HG02623 (cell line): Measurements from ENCODE around the gene NLRP6.
"Not testable (repeated sequence)": the region's sequence is repeated elsewhere in the genome, so short reads cannot be mapped to it uniquely, and the experiment has no call there.

Experiments used
- ATAC-seq: cut with Tn5 transposase; IDR thresholded peaks from one replicate; pipeline ENCODE4 v1.9.1; 2021; ENCODE audit warnings: moderate library complexity; ENCODE audit not compliant: unreplicated experiment

Gene NLRP6

GRCh38 chr11:319121-319887 lies 41.1 kb downstream of the NLRP6 start:
- ATAC-seq, result peak; percentile 11

- not testable (repeated sequence) for ATAC-seq
Observed at GRCh38 chr11:319888-320273, 41.7 kb downstream of the NLRP6 start.

GRCh38 chr11:324156-324555 lies 45.9 kb downstream of the NLRP6 start:
- ATAC-seq, result no peak

- not testable (repeated sequence) for ATAC-seq
Observed at GRCh38 chr11:324593-325517, 46.6 kb downstream of the NLRP6 start.

- ATAC-seq, result no peak
Observed at GRCh38 chr11:325796-326591, 47.8 kb downstream of the NLRP6 start.

- no peak for ATAC-seq
Observed at GRCh38 chr11:326592-326841, 48.3 kb downstream of the NLRP6 start.

- peak; percentile 49 for ATAC-seq
Observed at GRCh38 chr11:326842-327580, 48.8 kb downstream of the NLRP6 start.

GRCh38 chr11:327581-327923 lies 49.3 kb downstream of the NLRP6 start:
- no peak for ATAC-seq

- ATAC-seq, result no peak
Observed at GRCh38 chr11:328012-328411, 49.8 kb downstream of the NLRP6 start.

- not testable (repeated sequence) for ATAC-seq
Observed at GRCh38 chr11:328516-329100, 50.4 kb downstream of the NLRP6 start.

GRCh38 chr11:329886-330253 lies 51.7 kb downstream of the NLRP6 start:
- no peak for ATAC-seq

GRCh38 chr11:330307-330693 lies 52.1 kb downstream of the NLRP6 start:
- ATAC-seq, result no peak

GRCh38 chr11:330694-331357 lies 52.6 kb downstream of the NLRP6 start:
- ATAC-seq, result no peak

GRCh38 chr11:331358-332060 lies 53.3 kb downstream of the NLRP6 start:
- no peak for ATAC-seq

- no peak for ATAC-seq
Observed at GRCh38 chr11:332651-333480, 54.7 kb downstream of the NLRP6 start.

GRCh38 chr11:333616-334263 lies 55.5 kb downstream of the NLRP6 start:
- not testable (repeated sequence) for ATAC-seq

- ATAC-seq, result no peak
Observed at GRCh38 chr11:334264-334994, 56.2 kb downstream of the NLRP6 start.
